Activated T-cell treated with anti-CD3 and anti-CD28 coated beads for 48 hours (primary cell): ENCODE measurements around the gene RACK1.
A peak's percentile ranks its signal among the peaks of the same experiment; 100 is the strongest.

Experiments used
- DNase-seq: peaks from one replicate; pipeline ENCODE4 v3.0.0-alpha.2; 2020; ENCODE audit warnings: low read depth

The RACK1 gene

DNA sequence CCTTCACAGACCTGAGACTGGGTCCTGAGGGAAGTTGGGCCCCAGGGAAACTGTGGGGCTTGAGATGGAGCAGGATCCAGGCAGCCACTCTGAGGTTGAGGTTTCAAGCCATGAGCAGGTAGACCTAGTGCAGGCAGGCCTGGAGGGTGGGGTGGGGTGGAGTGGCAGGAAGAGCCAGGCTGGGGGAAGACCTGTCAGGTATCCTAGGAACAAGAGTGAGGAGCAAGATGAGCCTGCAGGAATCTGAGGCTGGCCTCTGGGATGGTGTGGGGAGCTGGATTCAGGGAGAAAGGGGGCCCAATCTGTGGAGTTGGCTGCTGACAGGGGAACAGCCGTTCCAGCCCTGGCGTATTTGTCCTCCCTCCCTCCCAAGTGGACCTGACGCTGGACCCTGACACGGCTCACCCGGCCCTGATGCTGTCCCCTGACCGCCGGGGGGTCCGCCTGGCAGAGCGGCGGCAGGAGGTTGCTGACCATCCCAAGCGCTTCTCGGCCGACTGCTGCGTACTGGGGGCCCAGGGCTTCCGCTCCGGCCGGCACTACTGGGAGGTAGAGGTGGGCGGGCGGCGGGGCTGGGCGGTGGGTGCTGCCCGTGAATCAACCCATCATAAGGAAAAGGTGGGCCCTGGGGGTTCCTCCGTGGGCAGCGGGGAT, 9.8 kb downstream of the RACK1 start:
- no peak for DNase-seq

DNA sequence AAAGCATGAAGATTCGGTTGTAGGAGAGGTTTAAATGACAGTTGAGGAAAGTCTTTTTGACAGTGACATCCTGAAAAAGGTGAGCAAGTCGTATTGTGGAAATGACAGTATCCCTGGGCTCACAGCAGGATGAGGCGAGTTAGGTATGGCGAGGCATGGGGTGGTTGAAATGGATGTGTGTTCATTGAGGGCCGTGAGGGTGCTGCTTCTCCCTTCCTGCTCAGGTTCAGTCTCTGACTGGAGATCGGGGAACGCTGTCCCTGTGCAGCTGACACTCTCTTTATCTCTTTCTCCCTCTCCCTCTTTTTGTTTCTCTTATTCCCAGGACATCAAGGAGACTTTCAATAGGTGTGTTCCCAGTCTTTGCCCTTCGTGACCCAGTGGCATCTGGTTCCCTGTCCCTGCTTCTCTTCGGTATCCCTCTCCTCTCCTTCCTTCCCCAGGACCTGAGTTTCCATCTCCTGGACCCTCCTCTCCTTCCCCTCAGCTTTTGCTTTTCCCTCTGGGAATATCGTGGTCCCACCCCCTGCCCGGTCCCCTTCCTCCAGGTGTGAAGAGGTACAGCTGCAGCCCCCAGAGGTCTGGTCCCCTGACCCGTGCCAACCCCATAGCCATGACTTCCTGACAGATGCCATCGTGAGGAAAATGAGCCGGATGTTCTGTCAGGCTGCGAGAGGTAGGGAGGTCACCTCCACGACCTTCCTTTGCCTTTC, 10.5 kb downstream of the RACK1 start:
- DNase-seq, result no peak

DNA sequence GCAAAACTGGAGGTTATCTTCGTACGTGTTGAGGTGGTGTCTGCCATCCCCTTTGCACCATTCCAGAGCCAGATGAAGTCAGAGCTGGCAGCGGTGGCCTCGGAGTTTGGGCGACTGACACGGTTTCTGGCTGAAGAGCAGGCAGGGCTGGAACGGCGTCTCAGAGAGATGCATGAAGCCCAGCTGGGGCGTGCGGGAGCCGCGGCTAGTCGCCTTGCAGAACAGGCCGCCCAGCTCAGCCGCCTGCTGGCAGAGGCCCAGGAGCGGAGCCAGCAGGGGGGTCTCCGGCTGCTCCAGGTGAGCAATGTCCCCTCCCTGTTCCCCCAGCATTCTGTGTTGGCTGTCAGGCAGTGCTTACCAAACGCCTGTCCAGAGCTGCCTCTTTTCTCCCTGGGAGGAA, 11.1 kb downstream of the RACK1 start:
- no peak for DNase-seq

DNA sequence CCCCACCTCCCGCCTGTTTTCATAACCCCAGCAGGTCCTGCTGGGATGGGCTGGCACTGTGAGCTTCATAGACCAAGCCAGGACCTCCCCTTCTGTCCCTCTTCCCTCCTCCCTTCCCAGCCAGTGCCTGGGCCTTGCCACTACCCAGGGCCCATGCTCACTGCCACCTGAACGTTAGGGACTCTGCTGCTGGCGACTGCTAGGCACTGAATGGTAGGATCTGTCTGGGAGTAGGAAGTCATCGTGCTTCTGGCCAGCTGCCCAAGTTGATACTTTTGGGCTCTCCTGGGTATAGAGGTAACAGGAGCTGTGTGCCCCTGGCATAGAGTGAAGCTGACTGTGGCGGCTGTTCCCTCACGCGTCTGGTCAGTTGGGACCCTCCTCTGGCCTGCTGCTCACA, 12.3 kb downstream of the RACK1 start:
- DNase-seq, result no peak

DNA sequence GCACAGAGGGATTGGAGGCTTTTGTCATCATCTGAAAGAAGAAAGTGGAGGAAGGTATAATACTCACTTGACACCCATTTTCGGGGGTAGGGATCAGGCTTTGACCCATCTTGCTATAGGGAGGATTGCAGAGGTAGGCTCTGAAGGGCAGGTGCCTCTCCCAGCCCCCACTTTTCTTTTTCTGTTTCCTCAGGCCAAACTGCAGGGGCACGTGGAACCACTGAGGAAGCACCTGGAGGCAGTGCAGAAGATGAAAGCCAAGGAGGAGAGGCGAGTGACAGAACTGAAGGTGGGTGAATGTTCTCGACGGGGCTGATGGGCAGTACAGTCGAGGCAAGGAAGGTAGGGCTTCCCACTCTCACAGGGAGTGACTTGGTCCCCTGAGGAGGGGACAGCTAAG, 13.2 kb downstream of the RACK1 start:
- no peak for DNase-seq

DNA sequence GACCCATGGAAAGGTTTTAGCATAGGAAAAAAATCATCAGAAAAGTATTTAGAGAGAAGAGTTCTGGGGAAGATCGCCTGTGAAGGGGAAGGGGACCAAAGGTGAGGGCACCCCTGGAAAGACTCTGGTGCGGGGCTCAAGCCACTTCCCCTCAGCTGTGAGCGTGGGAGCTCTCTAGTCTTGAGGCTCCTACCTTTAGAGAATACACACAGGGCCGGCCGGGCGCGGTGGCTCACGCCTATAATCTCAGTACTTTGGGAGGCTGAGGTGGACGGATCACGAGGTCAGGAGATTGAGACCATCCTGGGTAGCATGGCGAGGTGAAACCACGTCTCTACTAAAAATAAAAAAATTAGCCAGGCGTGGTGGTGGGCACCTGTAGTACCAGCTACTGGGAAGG, 13.7 kb downstream of the RACK1 start:
- no peak for DNase-seq

DNA sequence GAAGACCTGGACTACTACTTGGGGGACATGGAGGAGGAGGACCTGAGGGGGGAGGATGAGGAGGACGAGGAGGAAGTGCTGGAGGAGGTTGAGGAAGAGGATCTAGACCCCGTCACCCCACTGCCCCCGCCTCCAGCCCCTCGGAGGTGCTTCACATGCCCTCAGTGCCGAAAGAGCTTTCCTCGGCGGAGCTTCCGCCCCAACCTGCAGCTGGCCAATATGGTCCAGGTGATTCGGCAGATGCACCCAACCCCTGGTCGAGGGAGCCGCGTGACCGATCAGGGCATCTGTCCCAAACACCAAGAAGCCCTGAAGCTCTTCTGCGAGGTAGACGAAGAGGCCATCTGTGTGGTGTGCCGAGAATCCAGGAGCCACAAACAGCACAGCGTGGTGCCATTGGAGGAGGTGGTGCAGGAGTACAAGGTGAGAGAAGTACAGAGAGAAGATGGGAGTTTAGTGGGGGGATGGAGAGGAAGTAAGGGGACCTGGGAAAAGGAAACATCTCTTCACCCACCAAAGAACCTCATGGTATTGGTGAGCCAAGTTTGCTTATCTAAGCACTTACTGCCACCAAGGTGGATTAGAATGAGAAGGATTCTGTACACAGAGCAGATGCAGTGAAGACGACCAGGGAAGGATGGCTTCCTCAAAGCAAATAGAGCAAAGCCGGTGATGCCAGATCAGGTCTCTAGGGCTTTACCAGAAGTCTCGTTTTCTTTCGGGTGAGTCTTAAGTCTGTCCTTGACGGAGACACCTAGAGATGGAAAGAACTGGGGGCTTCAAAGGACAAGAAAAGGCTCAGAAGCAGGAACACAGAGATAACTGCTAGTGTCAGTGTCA, 19.1 kb downstream of the RACK1 start:
- DNase-seq, result no peak

DNA sequence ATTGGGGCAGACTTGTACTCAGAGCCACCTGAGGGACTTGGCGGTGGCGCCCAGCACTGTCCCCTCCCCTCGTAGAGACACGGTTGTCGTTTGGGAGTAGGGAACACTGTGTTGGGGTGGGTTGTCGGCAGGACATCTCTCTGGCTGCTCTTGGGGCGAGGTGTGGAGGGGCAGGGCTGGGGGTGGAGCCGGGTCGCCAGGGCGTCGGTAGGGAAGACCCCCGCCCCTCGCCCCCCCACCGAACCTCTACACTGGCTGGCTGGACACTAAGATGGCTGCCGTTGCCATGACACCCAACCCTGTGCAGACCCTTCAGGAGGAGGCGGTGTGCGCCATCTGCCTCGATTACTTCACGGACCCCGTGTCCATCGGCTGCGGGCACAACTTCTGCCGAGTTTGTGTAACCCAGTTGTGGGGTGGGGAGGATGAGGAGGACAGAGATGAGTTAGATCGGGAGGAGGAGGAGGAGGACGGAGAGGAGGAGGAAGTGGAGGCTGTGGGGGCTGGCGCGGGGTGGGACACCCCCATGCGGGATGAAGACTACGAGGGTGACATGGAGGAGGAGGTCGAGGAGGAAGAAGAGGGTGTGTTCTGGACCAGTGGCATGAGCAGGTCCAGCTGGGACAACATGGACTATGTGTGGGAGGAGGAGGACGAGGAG, 19.8 kb downstream of the RACK1 start:
- DNase-seq, result no peak

DNA sequence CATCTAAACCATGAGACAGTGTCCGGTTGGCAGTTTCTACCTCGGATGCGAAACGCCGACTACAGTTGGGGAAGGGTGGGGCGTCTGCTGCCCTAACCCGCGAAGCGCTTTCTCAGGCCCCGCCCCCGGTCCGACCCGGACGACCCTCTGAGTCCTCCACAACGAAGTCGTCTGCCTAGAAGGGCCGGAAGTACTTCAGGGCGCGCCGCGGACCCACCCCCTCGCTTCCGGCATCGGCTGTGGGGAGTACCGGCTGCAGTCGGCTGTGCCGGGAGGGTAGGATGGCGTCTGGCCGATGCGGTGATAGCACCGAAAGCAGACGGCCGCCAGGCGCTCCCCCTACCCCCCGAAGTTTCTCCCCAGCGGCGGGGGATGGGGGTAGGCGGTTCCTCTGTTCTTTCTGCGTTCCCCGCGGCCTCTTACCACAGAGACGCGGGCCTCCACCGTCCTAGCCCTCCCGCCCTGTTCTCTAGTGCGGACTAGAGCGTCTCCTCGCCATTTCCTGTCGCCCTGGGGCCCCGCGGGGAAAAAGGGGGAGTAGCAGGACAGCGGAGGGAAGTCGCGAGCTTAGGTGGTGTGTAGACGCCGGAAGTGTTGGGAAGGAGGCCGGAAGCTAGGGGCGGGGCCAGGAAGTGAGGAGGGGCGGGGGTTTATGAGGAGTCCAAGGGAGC, 20.5 kb downstream of the RACK1 start, which contains the start of gene TRIM41:
Gene TRIM41, plus strand, starts transcription at position 224 of the 671 bp plus-strand sequence. CDS start 719 bp downstream, outside the sequence.
- peak; percentile 97 for DNase-seq

DNA sequence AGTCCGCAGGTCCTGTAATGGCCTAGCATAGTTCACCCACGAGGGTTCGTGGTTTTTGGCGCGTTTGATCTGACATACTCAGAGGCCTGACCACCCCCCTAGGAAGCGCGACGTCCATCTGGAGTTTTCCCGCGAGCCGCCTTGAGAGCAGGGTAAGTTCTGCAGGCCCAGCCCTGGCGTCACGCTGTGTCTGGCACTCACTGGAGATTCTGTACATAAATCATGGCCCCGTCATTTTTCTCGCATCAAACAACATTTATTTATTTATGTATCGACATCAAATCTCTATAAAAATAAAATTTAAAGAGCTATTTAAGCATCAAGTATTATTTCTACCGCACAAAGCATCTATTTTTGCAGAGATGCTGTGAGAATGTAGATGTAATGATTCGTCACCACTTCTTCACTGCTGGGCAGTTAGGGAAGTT, 21.1 kb downstream of the RACK1 start:
- DNase-seq, result no peak

DNA sequence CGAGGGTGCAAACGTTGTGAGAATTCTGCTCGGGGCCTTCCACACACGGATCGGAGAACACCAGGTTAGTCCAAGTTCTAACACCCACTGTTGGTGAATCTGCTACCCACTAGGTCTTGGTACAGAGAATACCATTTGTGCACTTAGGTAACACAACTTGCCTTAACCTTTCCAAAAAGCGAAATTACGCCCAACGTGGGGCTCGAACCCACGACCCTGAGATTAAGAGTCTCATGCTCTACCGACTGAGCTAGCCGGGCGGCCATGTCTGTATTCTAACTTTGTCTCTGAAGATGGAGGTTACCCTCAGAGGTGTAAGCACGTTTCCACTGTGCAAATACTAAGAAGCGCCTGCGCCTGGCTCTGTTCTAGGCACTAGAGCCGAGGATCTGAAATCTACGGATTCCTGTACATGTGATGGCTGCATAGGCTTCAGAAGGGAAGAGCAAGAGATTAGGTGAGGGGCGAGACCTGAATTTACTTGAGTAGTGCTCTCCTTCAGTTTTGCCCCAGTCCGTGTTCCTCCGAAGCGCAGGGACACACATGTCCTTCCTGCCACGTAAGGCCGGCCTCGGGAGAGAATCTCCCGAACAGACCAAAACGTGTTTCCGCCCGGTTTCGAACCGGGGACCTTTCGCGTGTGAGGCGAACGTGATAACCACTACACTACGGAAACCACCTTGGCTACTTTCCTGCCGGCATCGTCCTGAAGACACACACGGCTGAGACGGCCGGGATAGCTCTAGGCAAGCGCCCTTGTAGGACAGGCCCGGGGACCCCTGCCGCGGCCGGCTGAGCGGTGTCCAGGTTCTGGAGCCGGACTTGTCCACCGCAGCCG, 21.7 kb downstream of the RACK1 start:
- DNase-seq, result peak; percentile 94

DNA sequence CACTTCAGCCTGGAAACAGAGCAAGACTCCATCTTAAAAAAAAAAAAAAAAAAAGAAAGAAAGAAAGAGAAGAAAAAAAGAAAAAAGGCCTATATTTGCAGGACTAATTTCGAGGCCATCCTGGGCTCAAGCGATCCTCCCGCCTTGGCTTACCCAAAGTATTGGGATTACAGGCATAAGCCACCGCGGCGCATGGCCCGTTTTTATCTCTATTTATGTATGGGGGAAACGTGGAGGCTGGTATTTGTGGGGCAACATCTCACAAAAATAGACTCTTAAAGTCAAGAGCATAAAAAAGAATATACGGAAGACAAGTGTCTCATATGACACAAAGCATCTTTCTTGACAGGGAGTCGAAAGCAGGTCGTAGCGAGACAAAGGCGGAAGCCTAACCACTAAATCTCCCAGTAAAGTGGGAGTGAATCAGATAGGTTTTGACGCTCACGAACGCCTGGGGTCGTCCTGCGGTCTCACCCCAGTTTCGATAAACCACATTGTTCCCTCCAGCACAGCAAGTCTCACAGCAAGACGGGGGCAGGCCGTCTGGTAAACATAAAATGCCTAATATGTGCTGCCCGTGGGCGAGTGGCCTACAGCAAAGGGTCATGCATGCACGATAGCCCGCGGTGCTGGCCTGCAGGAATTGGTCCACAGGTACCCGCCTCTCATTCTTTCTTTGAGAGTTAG, 22.5 kb downstream of the RACK1 start:
- DNase-seq, result no peak

DNA sequence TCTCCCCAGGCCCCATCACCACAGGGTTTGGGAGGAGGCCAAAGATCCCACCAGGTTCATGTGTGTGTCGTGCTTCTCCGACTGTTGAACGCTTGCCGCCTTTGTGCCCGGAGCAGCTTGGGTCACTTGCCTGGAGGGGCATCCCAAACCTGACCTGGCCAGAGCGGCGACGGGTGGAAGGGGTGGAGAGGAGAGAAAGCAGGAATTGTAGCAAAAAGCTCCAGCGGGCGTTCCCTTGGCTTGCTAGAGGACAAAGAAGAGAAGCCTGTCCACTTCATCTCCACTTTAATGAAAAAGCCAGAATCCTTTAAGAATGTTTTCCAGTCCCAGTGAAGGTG, 23.6 kb downstream of the RACK1 start:
- DNase-seq, result no peak

DNA sequence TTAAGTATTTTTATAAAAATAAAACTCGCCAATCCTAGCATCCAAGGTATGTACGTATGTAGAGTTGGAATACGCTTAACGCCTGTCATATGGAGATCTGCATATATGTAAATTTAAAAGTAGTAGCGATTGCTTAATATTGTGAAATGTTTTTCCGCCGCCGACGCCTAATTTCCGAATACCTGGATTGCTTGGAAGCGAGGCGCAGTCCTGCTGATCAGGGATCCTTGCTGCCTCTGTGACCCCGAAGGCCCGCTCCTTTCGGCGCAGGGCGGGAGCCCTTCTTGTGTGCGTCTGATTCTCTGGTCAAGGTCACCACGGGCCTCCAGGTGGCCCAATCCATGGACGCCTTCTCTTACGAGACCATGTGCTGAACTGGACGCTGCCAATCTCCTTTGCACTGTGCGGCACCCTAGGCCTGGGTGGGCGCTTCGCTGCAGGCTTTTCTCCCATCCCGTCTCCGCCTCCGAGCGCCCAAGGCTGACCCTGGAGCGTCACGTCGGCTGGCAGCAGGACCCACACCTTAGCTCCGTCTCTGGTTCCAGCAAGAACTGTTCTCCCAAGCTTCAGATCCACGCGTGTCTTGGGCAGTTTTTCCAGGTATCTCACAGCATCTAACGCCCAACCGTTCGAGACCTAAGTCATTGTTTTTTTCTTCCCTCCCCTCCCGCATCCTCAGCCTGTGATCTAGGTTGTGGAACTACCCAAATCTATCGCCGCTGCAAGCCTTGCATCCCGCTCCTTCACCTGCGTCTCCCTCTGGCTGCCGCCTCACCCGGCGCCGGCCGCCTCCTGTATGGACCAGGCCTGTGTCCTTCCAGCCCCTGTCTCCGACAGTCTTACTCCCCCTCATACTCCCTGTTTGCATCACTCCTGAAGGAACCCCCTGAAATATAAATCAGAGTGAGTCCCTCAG, 24.2 kb downstream of the RACK1 start:
- no peak for DNase-seq

DNA sequence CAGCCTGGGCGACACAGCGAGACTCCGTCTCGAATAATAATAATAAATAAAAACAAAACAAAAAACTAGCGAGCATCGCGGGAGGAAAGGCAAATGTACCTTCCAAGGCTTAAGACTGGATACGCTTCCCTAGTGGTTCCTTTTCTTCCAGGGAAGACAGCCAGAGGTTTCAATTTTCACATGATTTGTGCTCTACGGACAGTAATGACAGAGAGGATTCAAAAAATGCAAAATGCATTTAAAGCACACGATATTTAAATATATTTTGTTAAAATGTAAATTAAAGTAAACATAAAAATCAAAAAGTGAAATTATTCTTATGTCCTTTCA, 24.9 kb downstream of the RACK1 start:
- no peak for DNase-seq

DNA sequence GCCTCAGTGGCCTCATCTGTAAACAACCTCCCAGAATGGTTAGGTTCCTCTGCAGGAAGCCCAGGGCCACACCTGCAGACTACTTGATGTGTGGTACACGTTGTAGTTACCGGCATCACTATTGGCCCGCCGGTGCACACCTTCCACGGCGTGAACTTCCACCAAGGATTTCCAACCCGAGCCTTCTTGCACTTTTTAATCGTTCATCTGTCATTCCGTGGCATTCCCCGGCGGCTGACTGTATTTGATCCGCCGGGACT, 26.0 kb downstream of the RACK1 start:
- DNase-seq, result no peak

DNA sequence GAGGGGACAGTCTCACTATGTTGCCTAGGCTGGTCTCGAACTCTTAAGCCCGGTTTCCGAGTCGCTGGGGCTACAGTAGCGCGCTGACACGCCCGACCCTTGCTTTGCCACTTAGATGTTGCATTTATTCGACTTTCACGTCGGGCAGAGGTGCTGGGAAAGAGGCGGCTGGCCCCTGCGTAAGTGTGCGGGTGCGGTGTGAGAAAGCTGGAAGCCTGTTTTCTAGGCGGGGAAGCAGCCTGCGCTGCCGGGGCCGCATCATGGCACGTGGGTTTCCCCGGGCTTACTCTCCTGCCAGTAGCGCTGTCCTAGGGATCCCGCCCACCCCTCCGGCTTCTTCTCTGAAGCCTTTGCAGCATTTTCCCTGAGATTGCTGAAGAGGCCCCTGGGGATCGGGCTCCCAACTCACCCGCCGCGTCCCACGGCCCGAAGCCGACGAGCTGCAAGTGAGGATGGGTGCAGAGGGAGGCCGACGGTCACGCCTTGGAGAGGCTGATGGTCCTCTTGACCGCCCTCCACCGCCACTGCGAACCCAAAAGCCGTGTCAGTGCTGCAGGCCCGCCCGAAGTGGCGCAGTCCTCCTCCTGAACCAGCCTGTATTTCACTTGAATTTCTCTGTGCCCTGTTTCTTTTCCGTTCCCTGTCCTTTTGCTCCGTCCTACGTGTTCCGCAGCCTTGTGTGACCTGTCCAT, 26.4 kb downstream of the RACK1 start:
- peak; percentile 59 for DNase-seq

DNA sequence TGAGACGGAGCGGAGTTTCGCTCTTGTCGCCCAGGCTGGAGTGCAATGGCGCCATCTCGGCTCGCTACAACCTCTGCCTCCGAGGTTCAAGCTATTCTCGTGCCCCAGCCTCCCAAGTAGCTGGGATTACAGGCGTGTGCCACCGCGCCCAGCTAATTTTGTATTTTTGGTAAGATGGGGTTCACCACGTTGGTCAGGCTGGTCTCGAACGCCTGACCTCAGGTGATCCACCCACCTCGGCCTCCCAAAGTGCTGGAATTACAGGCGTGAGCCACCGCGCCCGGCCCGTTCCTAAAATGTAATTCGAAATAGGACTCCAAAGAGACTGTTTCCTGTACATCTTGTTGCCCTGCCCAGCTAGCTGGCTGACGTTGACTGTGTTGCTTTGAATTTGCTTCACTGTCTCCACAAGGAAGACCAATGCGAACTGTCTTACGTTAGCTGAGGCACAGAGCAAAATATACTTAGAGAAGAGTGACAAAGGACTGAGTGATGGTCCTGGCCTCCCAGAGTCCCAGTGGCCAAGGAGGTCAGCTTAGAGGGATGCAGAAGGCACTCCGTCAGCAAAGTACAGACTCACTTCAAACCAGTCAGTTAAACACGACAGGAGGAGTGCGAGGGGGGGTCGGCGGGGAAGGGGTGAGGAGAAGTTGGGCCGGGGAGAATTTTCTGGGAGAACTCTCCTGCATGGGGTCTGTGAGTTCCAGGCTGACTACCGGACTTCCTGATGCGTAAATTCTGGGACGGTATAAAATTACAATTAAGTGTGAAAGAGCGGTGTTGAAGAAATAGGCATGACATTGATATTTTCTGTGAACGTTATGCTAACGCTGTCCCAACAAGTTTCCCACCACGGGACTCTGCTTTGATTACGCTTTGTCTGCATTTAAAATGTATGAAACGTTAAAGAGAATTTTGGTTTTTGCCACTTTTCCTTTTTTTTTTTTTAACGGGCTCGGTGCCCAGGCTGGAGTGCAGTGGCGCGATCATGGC, 27.4 kb downstream of the RACK1 start:
- no peak for DNase-seq
